HuH-7.5 (cell line): ENCODE measurements around the gene CCDC112.
"Not testable (repeated sequence)": the region's sequence is repeated elsewhere in the genome, so short reads cannot be mapped to it uniquely, and the experiment has no call there.

ENCODE experiments used
- DNase-seq: peaks from one replicate; pipeline ENCODE4 v3.0.0; 2011; ENCODE audit warnings: low spot score

The CCDC112 gene, protein sequence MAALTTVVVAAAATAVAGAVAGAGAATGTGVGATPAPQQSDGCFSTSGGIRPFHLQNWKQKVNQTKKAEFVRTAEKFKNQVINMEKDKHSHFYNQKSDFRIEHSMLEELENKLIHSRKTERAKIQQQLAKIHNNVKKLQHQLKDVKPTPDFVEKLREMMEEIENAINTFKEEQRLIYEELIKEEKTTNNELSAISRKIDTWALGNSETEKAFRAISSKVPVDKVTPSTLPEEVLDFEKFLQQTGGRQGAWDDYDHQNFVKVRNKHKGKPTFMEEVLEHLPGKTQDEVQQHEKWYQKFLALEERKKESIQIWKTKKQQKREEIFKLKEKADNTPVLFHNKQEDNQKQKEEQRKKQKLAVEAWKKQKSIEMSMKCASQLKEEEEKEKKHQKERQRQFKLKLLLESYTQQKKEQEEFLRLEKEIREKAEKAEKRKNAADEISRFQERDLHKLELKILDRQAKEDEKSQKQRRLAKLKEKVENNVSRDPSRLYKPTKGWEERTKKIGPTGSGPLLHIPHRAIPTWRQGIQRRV

GRCh38 chr5:115296124-115297022 lies at the start of gene CCDC112:
TSS of gene CCDC112 (minus strand) at chr5:115296654. CDS start at chr5:115296543, 111 bp downstream.
- DNase-seq = peak; percentile 65

DNA sequence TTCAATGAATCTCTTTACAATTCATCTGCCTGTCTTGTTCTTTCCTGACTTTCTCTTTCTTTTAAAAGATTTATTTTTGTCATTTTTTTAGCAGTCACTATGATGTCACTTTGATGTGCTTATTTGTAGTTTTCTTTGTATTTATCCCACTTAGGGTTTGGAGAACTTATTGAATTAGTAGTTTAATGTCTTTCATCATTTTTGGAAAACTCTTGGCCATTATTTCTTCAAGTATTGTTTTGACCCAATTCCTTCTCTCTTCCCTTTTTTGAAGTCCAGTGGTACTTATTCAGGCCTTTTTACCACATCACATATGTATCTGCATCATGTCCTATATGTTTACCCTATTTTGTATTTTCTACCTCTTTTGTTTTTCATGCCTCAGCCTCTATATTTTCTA lies 48.9 kb upstream of the CCDC112 start:
- no peak for DNase-seq

DNA sequence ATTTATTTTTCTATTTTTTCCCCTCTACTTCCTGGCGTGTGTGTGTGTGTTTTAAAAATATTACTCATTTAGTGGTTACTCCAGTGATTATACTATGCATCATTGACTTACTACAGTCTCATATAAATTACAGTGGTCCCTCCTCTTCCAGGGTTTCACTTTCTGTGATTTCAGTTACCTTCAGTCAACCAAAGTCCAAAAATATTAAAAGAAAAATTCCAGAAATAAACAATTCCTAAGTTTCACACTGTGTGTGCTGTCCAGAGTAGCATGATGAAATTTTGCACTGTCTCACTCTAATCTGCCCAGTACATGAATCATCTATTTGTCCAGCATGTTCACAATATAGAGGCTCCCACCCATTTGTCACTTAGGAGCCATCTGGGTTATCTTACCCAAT lies 47.4 kb upstream of the CCDC112 start:
- no peak for DNase-seq

DNA sequence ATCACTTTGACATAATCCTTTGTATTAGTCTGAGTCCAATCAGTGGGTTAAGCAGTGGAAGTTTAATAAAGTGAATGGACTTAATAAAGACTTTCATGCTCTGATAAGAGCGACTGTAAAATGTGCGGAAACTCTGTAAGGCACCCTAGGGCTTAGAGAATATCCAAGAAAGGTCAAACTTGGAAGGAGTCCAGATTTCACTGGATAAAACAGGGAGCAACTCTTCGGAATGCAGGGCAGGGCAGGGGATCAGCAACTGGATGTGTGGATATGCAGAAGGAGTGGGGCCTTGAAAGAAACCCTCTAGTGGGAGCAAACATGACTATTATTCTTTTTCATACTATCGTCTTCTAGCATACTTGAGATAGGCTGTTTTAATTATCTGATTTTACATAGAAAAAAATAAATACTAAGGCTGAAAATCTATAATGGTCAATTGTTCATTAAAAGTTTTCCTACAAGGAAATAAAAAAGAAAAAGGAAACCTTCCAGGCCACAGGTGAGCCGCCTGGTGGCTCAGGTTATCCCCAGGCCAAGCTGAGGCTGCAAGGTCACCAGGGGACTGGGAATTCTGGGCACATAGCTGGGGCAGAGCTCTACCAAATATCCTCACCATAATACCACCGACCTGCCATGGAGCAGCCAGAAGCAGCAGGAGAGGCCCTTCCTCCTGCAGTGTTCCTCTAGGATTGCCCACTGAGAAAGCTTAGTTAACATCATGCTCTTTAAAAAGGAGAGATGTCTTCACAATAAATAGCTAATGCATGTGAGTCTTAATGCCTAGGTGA lies 46.3 kb upstream of the CCDC112 start:
- DNase-seq = no peak

- no peak for DNase-seq
These were observed 45.3 kb upstream of the CCDC112 start for GRCh38 chr5:115341745-115342144.

- DNase-seq = no peak
These were observed 42.4 kb upstream of the CCDC112 start for GRCh38 chr5:115338851-115339250.

DNA sequence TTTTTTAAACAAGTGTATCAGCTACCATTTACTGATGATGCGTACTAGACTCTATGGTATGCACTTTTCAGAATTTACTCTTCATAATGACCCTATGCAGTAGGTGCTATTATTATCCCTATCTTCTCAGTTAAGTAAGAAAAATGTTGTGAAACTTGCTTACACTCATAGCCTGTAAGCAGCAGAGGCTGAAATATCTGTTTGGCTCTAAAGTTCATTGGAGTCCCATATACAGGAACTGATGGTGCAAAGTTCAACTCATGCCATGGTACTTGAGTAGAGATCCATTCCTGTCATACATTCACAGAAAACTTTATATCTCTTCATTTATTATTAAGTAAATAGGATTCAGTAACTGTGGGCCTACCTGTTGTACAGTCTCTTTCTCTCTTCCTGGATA lies 41.4 kb upstream of the CCDC112 start:
- DNase-seq = peak; percentile 4

DNA sequence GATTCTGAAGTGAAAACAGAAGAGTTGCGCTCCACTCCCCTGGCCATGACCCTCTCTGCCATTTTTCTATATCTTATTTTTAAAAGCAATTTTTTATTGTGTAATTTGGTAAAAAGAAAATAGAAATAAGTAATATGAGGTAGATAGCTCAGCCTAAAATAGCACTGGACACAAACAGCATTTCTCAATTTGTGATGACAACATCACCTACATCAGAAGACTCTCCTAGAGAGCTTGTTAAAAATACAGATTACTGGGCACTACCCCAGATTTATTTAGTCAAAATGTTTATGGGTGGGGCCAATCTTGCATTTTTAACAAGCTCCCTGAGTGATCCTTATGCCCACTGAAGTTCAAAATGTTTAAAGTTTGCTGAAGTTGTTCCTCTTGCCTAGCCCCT lies 40.5 kb upstream of the CCDC112 start:
- DNase-seq = no peak

DNA sequence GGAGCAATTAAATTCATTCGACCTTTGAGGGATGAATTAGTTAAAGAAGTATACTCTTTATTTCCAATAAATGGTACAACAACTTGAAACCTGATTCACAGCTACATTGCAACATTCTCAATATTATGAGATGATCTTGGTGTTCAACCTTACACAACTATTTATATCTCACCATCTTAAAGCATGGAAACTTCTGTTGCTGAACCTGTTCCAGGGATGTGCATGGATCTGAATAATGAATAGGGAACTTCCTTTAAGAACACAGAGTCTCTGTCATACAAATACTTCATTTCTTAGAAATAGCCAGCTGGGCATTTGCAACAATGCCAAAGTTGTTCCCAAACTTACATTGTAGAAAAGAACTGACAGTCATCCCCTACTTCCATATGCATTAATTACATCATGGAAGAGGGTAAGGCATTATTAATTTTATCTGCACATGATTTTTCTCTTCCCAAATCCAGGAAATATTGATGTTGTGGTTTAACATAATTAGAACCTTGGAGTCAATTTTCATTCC lies 39.8 kb upstream of the CCDC112 start:
- no peak for DNase-seq

GRCh38 chr5:115335301-115335700 lies 38.8 kb upstream of the CCDC112 start:
- DNase-seq = no peak

- no peak for DNase-seq
These were observed 36.7 kb upstream of the CCDC112 start for GRCh38 chr5:115333164-115333563.

- DNase-seq = no peak
These were observed 34.4 kb upstream of the CCDC112 start for GRCh38 chr5:115330830-115331229.

DNA sequence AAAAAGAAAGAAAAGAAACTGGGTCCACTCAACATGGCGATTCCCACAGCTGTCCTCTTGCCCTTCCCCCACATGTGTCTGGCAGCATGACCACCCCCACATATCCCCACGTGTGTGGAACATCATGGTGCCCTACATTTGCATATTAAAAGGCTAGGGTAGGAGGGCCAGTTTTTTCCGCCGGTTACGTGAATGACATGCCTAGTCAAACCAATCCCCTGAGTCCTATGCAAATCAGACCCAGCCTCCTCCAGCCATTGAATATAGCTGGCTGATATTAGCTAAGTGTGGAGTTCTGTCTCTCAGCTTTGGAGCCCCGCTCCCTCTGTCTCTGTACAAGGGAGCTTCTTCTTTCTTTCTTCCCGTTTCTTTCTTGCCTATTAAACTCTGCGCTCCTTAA lies 33.0 kb upstream of the CCDC112 start:
- no peak for DNase-seq

- DNase-seq = not testable (repeated sequence)
These were observed 32.3 kb upstream of the CCDC112 start for GRCh38 chr5:115328617-115329274.

DNA sequence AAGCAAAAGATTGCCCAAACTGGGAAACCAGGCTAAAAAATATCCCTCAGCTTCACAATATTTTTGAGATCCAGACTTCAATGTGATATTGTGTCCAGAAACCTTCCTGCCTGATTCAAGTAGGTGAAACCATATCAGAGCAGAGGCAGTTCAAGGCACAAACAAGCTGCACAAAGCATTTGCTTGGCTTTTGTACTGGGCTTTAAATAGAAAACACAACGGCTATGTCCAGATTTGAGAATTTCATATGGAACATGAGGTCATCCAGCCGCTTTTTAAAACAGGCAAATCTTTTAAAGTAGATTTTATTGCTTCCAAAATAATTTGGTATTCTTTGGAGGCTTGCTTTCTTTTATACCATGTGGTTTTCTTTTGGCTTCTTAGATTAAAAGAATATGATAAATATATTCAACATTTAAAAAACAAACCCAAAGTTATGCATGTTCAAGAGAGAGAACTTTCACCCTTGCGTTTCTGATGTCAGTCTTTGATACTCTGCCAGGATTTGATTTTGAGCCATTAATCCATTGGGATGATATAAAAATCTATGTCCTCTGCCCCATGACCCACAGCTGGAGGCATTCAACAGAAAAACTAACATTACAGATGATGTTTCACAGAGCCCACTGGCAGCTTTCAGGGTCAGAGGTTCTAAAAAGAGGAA lies 29.0 kb upstream of the CCDC112 start:
- DNase-seq = no peak

DNA sequence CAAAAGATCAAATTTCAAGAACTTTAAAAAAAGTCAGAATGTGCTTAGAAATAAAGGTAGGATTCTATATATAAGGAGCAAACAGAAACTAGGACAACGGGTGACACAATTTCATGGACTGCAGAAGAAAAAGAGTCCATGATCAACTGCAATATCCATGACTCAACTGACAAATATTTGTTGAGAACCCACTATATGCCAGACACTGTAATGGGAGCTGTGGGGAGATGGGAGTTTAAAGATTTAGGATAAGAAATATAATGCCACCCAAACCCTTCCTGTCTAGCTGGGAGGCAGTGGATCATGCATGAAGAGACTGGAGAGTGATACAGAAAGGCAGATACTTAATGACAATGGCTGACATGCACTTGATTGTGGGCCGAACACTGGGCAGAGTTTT lies 27.6 kb upstream of the CCDC112 start:
- no peak for DNase-seq

DNA sequence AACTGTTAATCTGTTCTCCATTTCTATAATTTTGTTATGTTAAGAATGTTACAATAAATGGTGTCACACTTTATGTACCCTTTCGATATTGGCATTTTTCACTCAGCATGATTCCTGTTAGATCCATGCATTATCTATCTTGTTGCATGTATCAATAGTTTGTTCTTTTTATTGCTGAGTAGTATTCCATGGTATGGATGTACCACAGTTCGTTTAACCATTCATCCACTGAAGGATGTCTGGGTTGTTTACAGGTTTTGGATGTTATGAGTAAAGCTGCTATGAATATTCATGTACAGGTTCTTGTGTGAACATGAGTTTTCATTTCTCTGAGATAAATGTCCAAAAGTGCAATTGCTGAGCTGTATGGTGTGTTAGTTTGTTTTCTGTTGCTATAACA lies 26.3 kb upstream of the CCDC112 start:
- no peak for DNase-seq

DNA sequence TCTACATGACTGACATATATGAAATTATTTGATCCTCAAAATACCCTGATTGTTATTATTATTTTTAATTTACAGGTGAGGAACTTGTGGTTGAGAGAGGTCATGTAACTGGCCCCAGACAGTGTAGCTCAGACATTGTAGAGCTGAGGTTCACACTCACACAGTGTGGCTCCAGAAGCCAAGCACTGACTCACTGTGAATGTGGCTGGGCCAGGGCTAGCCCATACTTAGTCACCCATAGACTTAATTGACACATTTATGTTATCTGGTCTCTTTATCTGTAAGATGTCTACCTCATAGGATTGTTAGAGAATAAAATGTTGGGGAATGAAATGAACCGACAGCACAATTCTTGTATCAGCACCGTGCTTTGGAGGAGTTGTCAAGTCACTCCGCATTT lies 24.9 kb upstream of the CCDC112 start:
- no peak for DNase-seq

DNA sequence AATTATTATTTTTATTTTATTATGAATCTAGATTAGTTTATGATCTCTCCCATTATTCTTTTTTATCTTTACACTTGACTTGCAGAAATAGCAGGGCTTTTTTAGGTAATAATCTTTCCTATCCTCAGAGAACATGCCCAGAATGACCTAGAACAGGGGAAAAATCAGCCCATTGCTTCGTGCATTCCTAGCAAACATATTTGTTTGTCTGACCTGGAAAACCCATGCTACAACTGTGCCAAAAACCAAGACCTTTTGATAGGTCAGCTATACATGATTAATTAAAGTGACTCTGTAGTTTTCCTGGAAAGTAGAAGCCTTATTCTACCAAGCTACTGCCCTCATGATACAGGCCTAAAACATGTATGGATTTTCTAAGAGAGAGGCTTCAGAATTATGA lies 24.1 kb upstream of the CCDC112 start:
- no peak for DNase-seq

DNA sequence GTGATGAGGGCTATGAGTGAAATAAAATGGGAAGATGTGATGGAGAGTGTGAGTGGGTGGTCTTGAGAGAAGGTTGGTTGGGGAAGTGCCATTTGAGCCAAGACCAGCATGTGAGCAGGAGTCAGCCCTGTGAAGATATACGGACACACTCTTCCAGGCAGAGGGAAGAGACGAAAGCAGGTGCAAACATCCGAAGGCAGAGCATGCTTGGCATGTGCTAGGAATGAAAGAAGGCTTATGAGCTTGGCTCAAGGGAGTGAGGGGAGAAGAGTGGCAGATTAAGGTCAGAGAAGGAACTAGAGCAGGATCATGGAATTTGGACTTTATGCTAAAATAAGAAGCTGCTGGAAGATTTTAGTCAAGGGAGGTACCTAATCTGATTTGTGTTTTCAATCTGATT lies 23.6 kb upstream of the CCDC112 start:
- no peak for DNase-seq

GRCh38 chr5:115319007-115319406 lies 22.6 kb upstream of the CCDC112 start:
- DNase-seq = no peak
